NCI-H524 treated with DMSO at 0.1 percent for 48 hours (cell line): ENCODE results near the gene CD44.

Experiments used
- DNase-seq: peaks from one replicate; lab custom pipeline; 2025; lab: John Stamatoyannopoulos, UW

The CD44 gene

DNA sequence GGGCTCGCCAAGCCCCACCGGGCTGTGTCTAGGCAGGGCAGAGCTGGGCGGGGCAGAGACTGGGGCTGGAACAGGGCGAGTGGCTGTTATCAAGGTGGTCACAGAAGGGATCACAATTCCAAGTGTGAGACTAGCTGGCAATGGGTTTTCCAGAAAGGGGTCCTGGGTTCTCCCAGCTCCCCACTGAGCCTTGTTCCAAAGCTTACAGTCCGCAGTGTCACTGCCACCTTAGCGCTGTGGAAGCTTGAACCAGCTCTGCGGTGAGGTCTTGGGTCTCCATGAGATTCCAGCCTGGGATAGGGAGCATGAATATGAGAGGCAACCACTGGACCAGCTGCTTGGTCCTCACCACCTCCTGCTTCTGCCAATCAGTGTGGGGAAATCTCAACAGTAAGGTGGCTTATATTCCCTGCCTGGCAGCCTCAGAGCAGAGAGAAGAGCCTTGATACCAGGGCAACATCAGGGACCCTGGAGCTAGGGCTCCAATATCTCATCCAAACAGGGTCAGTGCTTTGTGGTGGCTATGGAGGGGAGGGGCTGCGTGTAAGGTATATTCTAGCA is 831 bp downstream of the CD44 start:
- DNase-seq = no peak

DNA sequence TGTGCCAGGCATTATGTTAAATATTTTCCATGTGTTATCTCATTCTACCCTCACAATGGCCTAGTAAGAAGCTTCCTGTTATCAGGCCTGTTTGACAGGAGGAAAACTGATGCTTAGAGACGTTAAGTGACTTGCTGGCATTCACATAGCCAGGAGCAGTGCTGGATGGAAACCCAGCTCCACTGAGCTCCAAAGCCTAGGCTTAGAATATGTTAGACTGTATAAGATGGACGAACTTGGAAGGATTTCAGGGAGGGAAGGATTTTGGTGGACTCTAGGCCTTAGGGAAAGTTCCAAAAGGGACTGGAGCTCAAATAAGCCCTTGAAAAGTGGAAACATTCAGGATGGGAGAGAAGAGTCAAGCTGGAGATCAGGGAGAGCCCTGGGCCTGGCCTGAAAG is 2.1 kb downstream of the CD44 start:
- no peak for DNase-seq

DNA sequence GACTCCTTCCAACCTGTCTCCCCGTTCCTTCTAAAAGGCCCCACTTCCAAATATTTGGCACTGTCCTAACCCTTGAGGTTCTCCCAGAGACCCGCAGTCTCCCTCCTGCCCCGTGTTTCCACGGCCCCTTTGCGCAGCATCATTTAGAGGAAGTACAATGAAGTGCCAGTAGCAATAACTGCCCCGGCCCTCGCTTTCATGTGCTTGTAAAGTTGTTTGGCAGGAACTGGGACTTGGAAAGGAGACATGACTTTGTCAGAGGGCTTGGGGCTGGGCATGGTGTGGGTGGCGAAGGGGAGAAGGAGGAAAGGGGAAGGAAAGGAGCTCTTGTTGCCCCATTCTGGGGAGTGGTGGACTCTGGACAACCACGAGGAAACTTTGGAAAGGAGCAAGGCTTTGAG is 2.6 kb downstream of the CD44 start:
- DNase-seq = no peak

DNA sequence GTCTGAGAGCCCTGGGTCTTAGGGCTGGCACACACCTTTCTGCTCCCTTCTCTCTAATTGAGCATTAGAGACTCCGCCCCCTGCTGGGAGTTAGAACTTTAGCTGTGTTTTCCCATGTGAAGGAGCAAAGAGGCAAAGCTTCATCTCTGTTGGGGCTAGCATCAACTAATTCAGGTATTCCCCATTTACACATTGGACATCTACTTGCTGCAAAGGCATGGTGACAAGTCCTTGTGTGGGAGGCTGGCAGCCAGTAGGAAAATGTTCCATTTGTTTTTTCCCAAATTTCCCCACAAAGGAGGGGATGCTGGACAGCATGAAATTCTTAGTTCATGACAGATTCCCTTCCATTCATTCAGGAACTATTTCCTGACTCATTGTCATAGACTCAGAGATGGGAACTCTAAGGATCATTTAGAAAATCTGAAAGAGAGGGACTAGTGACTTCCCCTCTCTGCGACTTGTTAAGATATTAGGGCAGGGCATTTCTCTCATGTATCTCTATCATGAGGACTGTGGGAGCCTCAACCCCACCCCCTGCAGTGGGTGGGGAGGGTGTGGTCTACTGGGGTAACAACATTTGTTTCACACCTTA is 3.6 kb downstream of the CD44 start:
- no peak for DNase-seq

DNA sequence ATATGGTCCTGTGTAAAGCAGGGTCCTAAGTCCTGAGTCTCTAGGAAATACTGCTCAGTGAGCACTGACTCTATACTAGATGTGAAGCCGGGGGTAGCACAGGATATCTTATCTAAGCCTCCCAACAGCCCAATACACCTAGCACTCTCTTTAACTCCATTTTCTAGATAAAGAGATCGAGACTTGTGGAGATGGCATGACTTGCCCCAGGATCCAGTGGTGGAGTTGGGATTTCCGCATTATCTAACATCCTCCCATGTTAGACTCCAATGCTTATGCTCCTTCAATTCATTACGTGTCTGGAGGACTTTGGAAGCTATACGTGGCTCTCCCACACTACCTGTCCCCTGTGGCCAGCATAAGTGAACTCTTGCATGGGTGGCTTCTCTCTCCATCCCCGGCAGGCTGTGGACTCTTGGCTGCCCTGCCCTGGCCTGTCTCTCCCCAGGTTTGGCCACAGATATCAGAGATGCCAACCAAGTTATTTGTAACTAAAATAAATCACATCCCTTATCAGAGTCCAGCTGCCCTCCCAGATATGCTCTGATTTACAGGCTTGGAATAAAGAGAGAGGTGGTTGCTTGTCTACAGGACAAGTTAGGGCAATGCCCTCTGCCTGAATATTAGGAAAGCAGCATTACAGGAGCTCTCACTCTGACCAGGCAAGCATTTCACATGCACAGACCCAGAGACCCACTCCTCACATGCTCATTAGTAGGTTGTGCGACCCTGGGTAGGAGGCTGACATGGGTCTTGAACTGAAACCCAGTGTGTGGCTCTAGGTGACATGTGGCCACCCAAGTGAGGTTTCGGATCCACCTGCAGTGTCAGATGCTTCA is 4.5 kb downstream of the CD44 start:
- DNase-seq = no peak

DNA sequence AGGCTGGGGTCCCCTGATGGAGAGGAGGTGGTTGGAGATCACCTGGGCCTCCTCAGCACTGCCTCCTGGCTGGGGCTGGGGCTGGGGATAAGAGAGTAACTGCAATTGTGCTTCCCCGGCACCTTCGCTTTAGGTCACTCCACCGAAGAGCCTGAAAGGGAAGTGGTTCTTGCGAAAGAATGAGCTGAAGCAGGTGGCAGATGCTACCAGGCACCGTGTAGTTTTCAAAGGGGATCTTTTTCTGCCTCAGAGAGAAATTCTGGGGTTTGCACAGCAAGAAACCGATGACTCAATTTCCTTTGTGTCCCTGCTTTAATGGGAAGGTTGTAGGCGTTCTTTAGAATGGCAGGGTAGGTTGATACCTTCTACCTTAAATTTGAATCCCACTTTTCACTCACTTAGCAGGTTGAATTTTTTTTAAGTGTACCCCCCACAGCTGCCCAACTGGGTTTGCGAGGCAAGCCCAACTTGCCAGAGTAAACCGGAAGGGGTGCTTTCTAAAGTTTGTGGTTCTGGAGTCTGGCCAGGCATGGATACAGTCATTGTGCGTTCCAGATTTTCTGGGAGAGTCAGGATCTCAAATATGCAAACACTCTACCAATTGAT is 5.3 kb downstream of the CD44 start:
- no peak for DNase-seq

DNA sequence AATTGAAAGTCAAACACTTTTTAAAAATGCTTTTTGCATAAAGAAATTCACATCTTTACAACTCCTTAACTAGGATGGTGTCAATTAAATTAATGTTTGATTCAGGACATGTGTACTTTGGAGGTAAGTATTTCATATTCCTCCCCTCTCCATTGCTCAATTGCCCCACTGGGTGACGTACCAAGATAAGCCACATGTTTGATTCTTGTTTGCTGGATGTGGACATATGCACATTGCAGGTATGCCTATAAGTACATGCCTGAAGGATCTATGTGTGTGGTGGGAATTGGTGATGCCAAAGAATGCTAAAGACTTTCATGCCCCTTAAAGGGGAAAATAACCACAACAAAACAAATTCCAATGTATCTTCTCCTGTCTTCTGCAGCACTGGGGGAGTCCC is 5.8 kb downstream of the CD44 start:
- DNase-seq = no peak

DNA sequence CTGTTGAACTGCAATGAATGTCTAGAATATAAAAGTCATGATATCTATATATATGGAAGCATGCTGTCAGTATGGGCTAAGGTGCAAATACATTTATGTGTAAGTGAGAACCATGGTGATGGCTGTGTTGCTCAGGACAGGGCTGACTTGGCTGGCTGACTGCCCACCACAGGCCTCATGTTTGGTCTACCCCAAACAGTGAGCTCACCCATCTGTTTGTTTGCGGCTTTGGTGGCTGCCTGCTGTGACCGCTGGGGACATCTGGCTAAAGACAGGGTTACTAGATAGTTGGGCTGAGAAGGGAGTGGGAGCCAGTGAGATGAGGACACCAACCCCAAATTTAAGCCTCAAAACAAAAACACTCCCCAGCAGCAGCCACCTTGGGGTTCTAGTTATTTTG is 6.3 kb downstream of the CD44 start:
- no peak for DNase-seq

DNA sequence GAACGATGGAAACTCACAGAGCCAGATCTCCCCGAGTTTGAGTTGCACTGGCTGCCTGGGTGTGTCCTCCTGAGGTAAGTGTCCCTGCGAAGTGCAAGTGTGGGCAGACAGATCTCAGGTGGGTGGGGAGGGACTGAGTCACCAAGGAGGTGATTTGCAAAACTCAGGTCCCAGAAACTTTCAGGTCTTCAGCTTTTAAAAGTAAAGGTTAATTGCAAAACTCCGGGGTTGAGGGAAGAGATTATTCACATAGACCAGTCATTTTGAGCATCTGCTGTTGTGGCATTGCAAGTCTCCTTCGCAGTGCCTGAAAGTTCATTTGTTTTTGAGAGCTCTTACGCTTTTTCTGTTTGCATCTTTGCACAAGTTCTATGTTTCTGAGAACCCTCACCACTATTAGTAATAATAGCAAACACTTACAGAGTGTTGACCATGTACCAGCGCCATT is 7.1 kb downstream of the CD44 start:
- DNase-seq = no peak

DNA sequence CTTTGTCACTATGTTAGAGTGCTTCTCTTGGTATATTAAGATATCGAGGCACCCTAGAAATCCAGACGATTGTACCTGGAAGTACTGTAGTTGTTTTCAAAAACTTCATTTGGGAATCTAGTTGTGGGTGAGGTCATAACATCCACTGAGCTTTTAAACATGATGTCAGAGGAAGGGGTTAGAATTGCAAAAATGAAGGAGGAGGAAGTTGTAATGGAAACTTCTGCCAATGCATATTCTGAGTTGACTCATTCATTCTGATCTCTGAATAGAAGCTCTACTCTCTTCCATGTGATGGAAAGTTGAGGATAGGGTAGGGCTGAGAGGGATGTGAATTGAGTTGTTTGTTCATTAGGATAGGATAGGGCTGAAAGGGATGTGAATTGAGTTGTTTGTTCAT is 7.7 kb downstream of the CD44 start:
- no peak for DNase-seq

DNA sequence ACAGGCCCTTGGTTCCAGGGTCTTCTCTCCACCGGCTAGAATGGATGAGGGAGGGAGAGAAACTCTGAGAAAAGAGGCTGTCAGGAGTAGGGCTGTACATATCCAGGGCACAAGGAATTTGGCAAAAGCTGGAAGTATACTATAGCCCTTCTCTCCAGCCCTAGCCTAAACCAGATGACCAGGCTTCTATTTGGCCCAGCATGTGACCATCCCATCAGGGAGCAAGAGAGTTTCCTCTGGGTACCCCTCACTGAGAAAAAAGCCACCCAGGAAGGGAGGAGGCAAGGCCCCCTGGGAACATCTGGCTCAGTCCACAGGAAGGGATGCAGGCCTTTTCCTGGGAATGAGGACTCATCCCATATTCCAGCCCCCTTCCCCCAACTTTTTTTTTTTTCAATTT is 8.3 kb downstream of the CD44 start:
- no peak for DNase-seq

DNA sequence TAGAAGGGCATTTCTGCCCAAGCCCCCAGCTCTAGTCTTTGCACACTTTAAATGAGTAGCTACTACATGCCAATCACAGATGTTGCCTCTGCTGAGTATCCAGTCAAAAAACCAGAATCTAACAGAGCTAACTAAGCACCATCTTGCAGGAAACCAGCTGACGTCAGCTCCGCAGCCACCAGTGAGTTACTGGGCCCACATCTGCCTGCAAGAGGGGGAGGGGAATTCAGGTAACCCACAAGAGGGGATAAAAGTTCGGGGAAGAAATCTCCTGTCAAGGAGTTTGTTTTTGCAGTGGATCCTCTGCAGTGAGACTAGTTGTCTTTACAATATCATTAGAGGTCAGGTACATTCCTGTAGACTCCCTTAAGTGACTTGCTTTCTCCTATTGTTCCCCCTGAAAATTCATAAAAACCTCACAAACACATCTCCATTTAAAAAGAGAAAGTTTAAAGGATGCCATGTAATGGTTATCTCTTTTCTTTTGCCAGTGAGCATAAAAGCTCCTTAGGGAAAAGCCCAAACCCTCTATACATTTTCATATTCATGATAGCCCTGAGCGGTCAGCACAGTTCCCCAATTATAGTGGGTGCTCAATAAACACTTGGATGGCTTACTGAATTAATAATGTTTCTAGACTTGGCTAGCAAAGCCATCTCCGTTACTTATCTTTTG is 9.3 kb downstream of the CD44 start:
- DNase-seq = no peak

DNA sequence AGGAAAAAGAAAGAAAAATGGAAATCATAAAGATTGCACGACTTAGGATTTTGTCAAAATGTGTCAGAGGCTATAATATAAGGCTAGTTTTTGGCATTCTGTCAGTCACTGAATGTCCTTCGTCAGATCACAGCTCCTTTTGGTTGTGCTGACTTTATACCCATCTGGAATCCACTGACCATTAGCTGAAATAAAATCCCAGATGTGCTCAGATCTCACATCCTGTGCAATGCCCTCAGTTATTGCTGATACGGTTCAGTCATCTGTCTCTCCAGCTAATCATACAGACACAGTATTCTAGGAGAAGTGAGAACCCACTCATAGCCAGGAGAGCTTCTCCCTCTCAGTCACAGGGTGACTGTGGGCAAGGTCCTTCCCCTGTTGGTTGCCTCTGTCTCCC is 11.5 kb downstream of the CD44 start:
- no peak for DNase-seq

DNA sequence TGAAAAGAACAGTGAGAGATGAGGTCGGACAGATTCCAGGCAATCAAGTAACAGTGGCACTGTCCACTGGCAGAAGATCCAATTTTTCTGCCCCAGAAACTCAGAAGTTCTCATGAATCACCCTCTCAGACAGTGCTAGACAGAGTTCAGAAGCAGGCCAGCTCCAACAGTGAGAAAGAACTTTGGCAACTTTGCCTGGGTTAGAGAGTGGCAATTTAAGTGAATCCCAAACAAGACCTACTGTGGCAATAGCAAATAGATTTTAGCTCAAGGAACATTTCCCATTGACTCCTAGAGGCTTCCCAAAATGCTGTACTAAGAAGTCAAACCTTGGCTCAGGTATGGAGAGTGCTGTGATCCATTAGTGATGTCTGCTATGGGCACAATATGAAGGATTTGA is 12.3 kb downstream of the CD44 start:
- DNase-seq = no peak

DNA sequence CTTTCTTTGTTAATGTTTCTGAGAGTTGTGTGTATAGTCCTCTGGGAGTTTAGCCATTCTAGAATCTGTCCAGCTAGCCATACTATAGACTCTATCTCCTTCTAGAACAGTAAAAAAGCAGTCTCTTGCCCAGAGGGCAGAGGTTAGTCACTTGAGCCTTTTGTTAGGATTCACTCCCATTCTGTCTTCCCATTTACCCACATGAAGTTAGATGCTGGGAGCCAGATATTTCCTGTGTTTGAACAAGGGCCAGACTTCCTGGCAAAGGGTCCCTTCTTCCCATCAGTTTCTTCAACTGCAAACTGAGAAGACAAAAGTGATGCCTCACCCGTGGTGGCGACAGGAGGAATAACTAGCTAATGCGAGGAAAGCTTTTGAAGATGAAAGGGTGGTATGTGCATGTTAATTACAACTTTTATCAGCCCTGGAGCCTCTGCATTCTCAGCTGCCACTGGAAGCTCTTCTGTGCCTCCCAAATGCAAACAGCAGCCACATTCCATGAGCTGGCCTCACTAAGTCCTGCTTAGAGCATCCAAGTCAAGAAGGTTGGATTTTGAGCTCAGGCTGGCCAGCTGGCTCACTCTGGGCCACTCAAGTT is 12.8 kb downstream of the CD44 start:
- no peak for DNase-seq

DNA sequence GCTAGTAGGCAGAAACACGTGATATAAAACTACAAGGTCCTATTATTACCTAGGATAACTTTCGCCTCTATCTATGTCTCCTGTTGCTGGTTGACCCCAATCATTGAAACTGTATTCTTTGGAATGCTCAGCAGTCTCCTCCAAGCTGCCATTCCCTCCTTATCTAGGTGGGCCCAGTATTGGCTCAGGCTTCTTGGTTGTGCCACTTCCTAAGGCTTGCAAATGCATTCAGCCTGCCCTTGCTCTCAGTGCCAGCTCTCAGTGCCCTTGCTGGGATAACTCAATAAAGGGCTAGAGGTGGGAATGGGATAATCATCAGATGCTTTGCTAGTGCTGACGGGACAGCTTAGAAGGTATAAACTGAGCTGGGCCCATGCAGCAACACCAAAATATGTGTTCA is 13.6 kb downstream of the CD44 start:
- DNase-seq = no peak

DNA sequence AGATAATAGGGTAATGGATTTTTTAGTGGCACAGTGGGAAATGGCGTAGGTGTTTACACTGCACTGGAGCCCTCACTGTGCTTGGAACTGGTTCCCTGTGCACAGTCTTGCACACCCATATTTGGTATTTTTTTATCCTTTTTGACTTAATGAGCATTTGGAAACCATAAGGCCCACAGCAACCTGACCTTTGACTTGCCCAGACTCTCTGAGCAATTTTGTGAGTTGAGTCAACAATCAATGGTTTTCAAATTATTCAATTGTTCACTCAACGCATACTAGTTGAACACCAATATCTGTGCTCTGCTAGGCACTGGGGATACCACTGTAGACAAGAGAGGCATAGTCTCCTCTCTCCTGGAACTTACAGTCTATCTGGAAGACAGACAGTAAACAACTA is 14.3 kb downstream of the CD44 start:
- no peak for DNase-seq

DNA sequence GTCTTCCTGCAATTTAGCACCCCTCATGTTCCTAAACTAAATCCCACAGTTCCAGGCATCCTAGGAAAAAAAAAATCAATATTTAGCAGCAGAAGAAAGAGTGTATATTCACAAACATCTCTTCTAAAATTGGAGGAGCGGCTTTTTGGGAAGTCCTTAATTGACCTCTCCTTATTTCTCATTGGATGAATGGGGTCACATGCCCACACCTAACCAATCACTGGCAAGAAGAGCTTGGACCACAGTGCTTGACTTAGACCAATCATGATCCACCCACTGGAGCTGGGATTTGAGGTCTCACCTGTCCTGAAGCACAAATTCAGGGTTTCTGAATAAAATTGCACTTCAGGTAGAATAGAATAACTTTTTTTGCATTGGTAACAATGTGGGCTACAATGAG is 16.0 kb downstream of the CD44 start:
- no peak for DNase-seq

DNA sequence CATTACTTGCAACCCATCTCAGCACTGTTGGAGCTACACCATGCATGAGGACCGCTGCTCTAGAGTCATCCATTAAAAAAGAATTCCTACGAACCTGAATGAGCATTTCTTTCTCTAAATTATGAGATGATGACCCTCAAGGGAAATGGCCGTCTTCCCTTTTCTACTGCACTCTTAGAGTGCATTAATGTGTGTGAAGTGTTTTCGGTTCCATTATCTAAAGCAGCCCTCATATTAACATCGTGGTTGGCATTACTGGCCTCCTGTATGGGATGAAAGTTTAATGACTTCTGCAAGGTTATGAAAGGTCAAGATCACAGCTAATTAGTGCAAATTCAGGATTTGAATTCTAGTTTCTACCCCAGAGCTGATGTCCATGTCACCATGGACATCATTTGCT is 16.7 kb downstream of the CD44 start:
- DNase-seq = no peak

DNA sequence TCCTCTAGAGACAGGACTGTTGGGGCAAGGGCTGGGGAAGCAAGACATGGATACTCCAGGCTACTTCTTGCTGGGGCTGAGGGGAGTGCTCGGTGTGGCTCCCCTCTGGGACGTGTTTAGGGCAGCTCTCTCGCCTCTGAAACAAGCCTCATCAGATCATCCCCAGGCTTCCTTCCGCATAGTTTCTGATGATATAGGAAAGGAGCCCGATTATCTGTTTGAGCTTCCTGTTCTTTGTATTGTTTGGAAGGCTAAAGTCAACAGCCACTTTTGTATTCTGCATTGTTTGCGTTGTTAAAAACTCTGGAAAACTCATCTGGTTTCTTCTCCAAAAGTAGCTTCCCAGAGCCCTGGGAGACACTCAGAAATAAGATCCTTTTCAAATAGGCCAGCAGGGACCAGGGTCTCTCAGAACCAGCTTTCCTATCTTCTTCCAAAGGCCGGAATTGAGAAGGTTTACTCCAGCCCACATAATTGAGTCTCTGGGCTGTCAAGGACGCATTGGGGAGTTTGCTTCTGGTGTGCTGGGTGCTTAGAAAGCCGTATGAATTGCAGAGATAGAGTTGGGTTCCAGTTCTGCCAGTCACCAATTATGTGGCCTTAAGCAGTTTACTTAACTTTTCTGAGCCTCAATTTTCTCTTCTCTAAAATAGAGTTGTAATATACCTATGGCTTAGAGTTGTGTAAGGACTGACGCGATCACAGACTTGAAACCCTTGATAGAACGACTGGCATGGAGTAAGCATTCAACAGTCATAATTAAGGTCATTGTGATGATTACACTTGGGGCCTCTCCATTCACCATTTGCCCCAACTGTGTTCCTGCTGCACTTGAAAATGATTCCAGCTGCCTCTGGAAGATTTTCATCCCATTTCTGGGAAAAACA is 19.1 kb downstream of the CD44 start:
- DNase-seq = no peak
